Endodermal cell (in vitro differentiated cells): ENCODE data around the gene ABHD16A. TPM values are rescaled to one million over a fixed set of nuclear protein-coding genes. Genes with fewer than 3 reads are reported as not detected.

Source experiments
- DNase-seq: peaks from one replicate; pipeline ENCODE4 v3.0.0-alpha.2; 2017
- H3K27ac ChIP-seq: 2 replicates; pipeline ENCODE4 v1.5.1; 2013; ENCODE audit warnings: mild to moderate bottlenecking, low read depth, low read length, moderate library complexity
- H3K27me3 ChIP-seq: 2 replicates; pipeline ENCODE4 v1.6.1; 2013; ENCODE audit warnings: mild to moderate bottlenecking, low read length, moderate library complexity; ENCODE audit not compliant: insufficient read depth, control insufficient read depth, poor library complexity, severe bottlenecking
- H3K36me3 ChIP-seq: 2 replicates; pipeline ENCODE4 v1.7.0; 2013; ENCODE audit warnings: mild to moderate bottlenecking, low read length, moderate library complexity; ENCODE audit not compliant: control insufficient read depth, insufficient read depth
- H3K4me1 ChIP-seq: one replicate; pipeline ENCODE4 v1.7.0; 2013; ENCODE audit warnings: low read length; ENCODE audit not compliant: control insufficient read depth, insufficient read depth
- H3K4me3 ChIP-seq: 2 replicates; pipeline ENCODE4 v1.5.1; 2013; ENCODE audit warnings: mild to moderate bottlenecking, low read length, moderate library complexity
- H3K9ac ChIP-seq: 2 replicates; pipeline ENCODE4 v1.6.1; 2013; ENCODE audit warnings: mild to moderate bottlenecking, low read length, moderate library complexity; ENCODE audit not compliant: poor library complexity, severe bottlenecking; ENCODE audit errors: extremely low read depth
- H3K9me3 ChIP-seq: 2 replicates; pipeline ENCODE4 v1.6.1; 2013; ENCODE audit warnings: mild to moderate bottlenecking, low read length, moderate library complexity; ENCODE audit not compliant: control insufficient read depth
- H3K27ac Mint-ChIP-seq: 2 replicates; pipeline ENCODE4 v1.8.0; 2020; ENCODE audit warnings: mixed read lengths
- H3K27me3 Mint-ChIP-seq: 2 replicates; pipeline ENCODE4 v1.8.0; 2021; ENCODE audit warnings: mild to moderate bottlenecking, mixed read lengths; ENCODE audit not compliant: insufficient read depth
- H3K36me3 Mint-ChIP-seq: 2 replicates; pipeline ENCODE4 v1.8.0; 2020; ENCODE audit warnings: low read depth, mixed read lengths
- H3K4me1 Mint-ChIP-seq: 2 replicates; pipeline ENCODE4 v1.8.0; 2020; ENCODE audit warnings: mixed read lengths
- H3K4me3 Mint-ChIP-seq: 2 replicates; pipeline ENCODE4 v1.8.0; 2020; ENCODE audit warnings: mild to moderate bottlenecking, moderate library complexity, mixed read lengths
- H3K9me3 Mint-ChIP-seq: 2 replicates; pipeline ENCODE4 v1.8.0; 2020; ENCODE audit warnings: mild to moderate bottlenecking, mixed read lengths
- WGBS, 2 experiments: methylation state at CpG; one replicate each; pipeline versions ENCODE4 v1.1.5 to v1.1.7; 2013; ENCODE audit warnings: missing lambda C conversion rate in 2 of 2, mixed read lengths in 1 of 2; ENCODE audit not compliant: insufficient coverage in 1 of 2, insufficient read length in 1 of 2; 5-methylcytosine and 5-hydroxymethylcytosine counted together
- total RNA-seq, 2 donors: library from RNA; stranded (reverse); fragmentation: NEBNext Ultra II Directional in 1 of 2; extraction: Animal tissue kit (Norgen Biotek cat#: 25700) in 1 of 2; gene quantifications; 2 replicates in 1 of 2; 3 replicates in 1 of 2; pipeline ENCODE4 v1.2.1, GENCODE V29; 2021
- TF ChIP-seq, protein P1 (sequence below): fragments of 200-600 bp; sonication (generic); conservative IDR thresholded peaks from 2 replicates; pipeline ENCODE4 v1.5.0; 2021; ENCODE audit warnings: antibody characterized with exemption, mild to moderate bottlenecking

The ABHD16A gene
- total RNA-seq, 2 donors from 2014 or later = 38.3 to 59.5 TPM

DNA sequence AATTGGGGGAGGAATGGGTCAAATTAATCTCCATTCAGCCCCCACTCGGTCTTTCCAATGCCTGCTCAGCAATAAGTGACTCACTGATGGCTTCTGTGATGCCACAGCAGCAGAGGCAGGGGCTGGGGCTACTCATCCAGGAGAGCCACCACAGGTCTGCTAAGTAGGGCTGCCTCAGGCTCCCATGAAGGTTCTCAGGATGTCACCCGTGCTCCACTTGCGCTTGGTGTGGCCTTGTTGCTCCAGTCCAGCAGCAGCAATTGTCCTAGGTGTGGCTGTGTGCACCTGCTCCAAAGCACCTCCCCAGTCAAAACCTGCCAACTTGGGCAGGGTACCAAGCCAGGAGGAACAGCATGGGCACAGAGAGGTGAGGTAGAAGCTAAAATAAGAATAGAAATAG, 19.0 kb upstream of the ABHD16A start:
- Histone ChIP-seq H3K4me1 (no peaks in the 10 kb centered on the region), H3K9ac (no peak overlapping the region), H3K4me3 (no peak overlapping the region), H3K36me3 (peaks cover 17% of the 10 kb centered on the region), H3K27ac (no peak overlapping the region), H3K27me3 (no peaks in the 10 kb centered on the region), H3K9me3 (no peaks in the 10 kb centered on the region)
- WGBS, 2 experiments = 87 to 100% methylated on average over 1 to 3 of the region's 3 CpGs
- Mint-ChIP-seq H3K27me3 (no peaks in the 10 kb centered on the region), H3K9me3 (no peaks in the 10 kb centered on the region), H3K4me3 (no peak overlapping the region), H3K36me3 (peaks cover 17% of the 10 kb centered on the region), H3K27ac (no peak overlapping the region), H3K4me1 (peaks cover 15% of the 10 kb centered on the region)
- TF ChIP-seq, protein P1, sequence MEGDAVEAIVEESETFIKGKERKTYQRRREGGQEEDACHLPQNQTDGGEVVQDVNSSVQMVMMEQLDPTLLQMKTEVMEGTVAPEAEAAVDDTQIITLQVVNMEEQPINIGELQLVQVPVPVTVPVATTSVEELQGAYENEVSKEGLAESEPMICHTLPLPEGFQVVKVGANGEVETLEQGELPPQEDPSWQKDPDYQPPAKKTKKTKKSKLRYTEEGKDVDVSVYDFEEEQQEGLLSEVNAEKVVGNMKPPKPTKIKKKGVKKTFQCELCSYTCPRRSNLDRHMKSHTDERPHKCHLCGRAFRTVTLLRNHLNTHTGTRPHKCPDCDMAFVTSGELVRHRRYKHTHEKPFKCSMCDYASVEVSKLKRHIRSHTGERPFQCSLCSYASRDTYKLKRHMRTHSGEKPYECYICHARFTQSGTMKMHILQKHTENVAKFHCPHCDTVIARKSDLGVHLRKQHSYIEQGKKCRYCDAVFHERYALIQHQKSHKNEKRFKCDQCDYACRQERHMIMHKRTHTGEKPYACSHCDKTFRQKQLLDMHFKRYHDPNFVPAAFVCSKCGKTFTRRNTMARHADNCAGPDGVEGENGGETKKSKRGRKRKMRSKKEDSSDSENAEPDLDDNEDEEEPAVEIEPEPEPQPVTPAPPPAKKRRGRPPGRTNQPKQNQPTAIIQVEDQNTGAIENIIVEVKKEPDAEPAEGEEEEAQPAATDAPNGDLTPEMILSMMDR = no peak
- no peak for DNase-seq

DNA sequence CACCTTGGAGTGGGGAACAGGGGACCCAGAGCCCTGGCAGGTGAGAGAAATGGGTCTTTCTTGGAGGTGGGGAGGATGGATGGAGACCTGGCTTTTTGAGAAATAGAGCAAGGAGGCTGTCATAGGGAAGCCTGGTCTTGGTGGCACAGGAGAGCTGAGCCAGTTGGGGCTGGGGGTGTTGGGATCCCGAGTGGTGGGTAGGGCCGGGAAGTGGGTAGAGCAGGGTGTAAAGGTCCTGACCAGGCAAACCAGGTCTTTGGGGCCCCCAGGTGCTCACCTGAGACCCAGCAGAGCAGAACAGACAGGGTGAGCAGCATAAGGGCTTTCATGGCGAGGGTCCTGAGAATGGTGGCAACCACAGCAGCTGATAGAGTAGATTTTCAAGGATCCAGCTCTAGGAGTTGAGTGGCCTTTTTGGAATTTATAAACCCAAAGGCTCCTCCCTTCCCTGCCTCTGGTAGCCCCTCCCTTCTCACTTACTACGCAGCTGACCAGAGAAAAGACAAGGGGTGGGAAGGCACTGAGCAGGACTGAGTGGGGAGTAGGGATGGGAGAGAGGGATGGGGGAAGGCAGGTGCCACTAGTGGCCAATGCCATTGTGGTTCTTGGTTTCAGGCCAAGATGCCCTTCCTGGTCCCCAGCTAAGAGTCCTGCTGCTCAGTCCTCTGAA, 18.4 kb upstream of the ABHD16A start, which contains the start of gene LY6G6C:
Gene LY6G6C (minus strand): TSS at position 396 of the 670 bp plus-strand sequence. CDS start 67 bp downstream, at position 329.
- H3K4me1 ChIP-seq = no peaks in the 10 kb centered on the region
- TF ChIP-seq, protein P1 = no peak
- no peak within 1 kb of the TSS for H3K27ac ChIP-seq
- H3K4me3 ChIP-seq = no peak within 1 kb of the TSS
- Mint-ChIP-seq H3K27me3 (no peaks in the 10 kb centered on the region), H3K9me3 (no peaks in the 10 kb centered on the region), H3K36me3 (peaks cover 10% of the 10 kb centered on the region), H3K4me3 (no peak within 1 kb of the TSS), H3K27ac (no peak within 1 kb of the TSS), H3K4me1 (peaks cover 15% of the 10 kb centered on the region)
- no peaks in the 10 kb centered on the region for H3K27me3 ChIP-seq
- 81 to 100% methylated on average over 1 to 4 of the region's 4 CpGs for WGBS, 2 experiments
- H3K9ac ChIP-seq = no peak within 1 kb of the TSS
- no peaks in the 10 kb centered on the region for H3K9me3 ChIP-seq
- no peak for DNase-seq
- peaks cover 10% of the 10 kb centered on the region for H3K36me3 ChIP-seq

DNA sequence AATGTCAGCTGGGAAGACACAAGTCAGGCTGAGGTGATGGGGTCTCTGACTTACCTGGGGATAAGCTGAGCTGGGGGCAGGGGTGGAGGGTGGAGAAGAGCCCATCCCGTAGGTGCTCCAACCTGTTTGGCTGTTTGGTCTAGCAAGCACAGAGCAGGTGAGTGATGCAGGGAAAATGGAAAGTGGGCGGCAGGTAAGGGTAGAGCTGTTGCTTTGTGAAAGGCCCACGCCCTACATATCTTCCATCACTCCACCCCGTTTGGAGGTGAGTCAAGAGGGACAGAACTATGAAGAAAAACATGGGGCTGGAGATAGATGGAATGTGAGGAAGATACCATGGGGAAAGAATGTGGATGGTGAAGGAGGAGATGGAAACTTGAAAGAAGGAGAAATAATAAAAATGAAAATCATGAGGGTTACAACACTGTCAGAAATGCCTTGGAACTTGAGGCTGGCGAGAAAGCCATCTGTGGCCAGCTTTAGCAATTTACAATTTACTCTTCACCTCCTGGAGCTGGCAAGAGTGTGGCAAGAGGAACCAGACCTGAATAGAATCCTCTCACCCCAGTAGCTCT, 17.2 kb upstream of the ABHD16A start:
- TF ChIP-seq, protein P1 = no peak
- Mint-ChIP-seq H3K27me3 (no peaks in the 10 kb centered on the region), H3K36me3 (no peaks in the 10 kb centered on the region), H3K4me3 (no peak overlapping the region), H3K27ac (no peak overlapping the region), H3K4me1 (peaks cover 15% of the 10 kb centered on the region), H3K9me3 (no peaks in the 10 kb centered on the region)
- Histone ChIP-seq H3K9ac (no peak overlapping the region), H3K9me3 (no peaks in the 10 kb centered on the region), H3K4me3 (no peak overlapping the region), H3K36me3 (no peaks in the 10 kb centered on the region), H3K27me3 (no peaks in the 10 kb centered on the region), H3K4me1 (no peaks in the 10 kb centered on the region), H3K27ac (no peak overlapping the region)
- DNase-seq = no peak
- WGBS, 2 experiments = 93 to 94% methylated on average over 2 to 5 of the region's 5 CpGs
